ENCODE results near the gene OLFM1. TPM values are rescaled to one million over a fixed set of nuclear protein-coding genes. Genes with fewer than 3 reads are reported as not detected.
A peak's percentile ranks its signal among the peaks of the same experiment; 100 is the strongest.

The OLFM1 gene
- total RNA-seq, 4 donors from 2014 or later: 13.5 to 32.8 (median 25.6) TPM

DNA sequence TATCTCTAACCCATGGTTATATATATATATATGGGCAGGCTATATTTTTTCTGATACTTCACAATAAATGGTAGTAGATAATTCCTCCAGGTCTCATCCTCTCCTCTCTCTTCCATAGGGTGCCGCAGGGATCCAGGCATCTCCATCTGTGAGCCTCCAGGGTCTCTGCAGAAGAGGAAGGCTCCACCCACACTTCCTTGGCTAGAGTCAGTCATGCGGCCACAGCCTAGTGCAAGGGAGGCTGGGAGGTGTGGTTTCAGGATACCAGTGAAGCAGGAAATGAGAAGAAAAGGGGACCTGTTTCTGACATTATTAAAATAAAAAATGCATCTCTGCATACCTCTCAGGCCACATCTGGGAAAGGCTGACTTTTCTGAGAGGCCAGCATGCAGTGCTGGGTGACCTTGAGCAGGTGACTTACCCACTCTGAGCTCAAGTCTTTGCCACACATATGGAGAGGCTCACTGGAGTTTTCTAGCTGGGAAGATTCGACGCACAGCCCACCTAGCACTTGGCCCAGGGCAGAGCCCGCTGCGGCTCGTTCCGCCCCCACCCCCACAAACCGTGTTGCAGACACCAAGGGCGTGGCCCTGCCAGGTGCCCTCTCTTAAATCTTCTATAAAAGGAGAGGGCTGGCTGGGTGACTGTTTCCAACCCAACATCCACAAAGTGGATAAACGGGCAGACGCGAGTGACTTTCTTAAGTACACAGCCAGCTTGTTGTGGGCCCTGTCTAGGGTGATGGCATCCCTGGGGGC is 47.9 kb downstream of the OLFM1 start:
- ATAC-seq: no peak
- Histone ChIP-seq H3K9me3 (peaks cover 0 to 11% (median 0%) of the 10 kb centered on the region in 3 donors), H3K4me1 (peaks cover 0 to 25% (median 0%) of the 10 kb centered on the region in 3 donors), H3K4me3 (no peak overlapping the region), H3K27me3 (peaks cover 81% of the 10 kb centered on the region), H3K27ac (no peak overlapping the region), H3K36me3 (no peaks in the 10 kb centered on the region)
- TF ChIP-seq EP300 (IDR thresholded peaks at IDR 0.05) (no peak), POLR2A (IDR thresholded peaks at IDR 0.05) (no peak), POLR2AphosphoS5 (IDR thresholded peaks at IDR 0.05) (no peak), CTCF (IDR thresholded peaks at IDR 0.05) (no peak)
- 64 to 81% methylated on average over 2 to 7 of the region's 13 CpGs for WGBS, 2 donors (ENCODE audit: low coverage in 1 of 2)

DNA sequence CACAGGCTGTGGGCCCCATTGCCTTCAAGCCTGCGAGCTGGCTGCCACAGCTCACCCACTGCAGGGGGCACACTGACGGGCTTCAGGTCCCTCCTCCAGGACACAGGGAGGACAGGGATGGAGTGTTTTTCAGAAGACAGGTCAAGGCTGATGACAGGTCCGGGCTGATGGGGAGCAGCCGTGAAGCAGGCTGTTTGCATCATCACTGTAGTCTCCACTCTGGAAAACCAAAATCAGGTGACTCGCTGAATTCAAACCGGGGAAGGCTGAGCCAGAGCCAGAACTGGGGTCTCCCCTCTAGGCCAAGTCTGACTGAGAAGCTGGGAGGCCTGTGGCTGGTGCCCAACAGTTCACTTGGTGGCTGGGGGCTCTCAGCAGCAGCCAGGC is 48.5 kb downstream of the OLFM1 start:
- H3K9me3 ChIP-seq: peaks cover 0 to 11% (median 0%) of the 10 kb centered on the region in 3 donors
- no peak overlapping the region for H3K27ac ChIP-seq
- TF ChIP-seq EP300 (IDR thresholded peaks at IDR 0.05) (no peak), POLR2AphosphoS5 (IDR thresholded peaks at IDR 0.05) (no peak), POLR2A (IDR thresholded peaks at IDR 0.05) (no peak)
- WGBS, 2 donors (ENCODE audit: low coverage in 1 of 2): no CpG with 5 or more reads among the region's 6 CpGs
- H3K4me3 ChIP-seq: no peak overlapping the region
- H3K27me3 ChIP-seq: peaks cover 81% of the 10 kb centered on the region
- H3K4me1 ChIP-seq: peaks cover 0 to 25% (median 0%) of the 10 kb centered on the region in 3 donors
- no peak for ATAC-seq
- no peaks in the 10 kb centered on the region for H3K36me3 ChIP-seq

- ATAC-seq: no peak
- WGBS, 2 donors (ENCODE audit: low coverage in 1 of 2): 29 to 30% methylated on average over 2 to 5 of the region's 9 CpGs
- Histone ChIP-seq H3K27ac (no peak overlapping the region), H3K9me3 (peaks cover 0 to 11% (median 0%) of the 10 kb centered on the region in 3 donors), H3K36me3 (no peaks in the 10 kb centered on the region), H3K27me3 (peaks cover 77% of the 10 kb centered on the region), H3K4me3 (no peak overlapping the region), H3K4me1 (peaks cover 0 to 25% (median 0%) of the 10 kb centered on the region in 3 donors)
- no peak for TF ChIP-seq CTCF (IDR thresholded peaks at IDR 0.05)
- no peak for TF ChIP-seq EP300 (IDR thresholded peaks at IDR 0.05)
- no peak for TF ChIP-seq POLR2AphosphoS5 (IDR thresholded peaks at IDR 0.05)
- TF ChIP-seq POLR2A (IDR thresholded peaks at IDR 0.05): no peak
Measured at GRCh38 chr9:135136481-135136880, 49.0 kb downstream of the OLFM1 start.

GRCh38 chr9:135136991-135137832 is 49.7 kb downstream of the OLFM1 start:
- Histone ChIP-seq H3K27ac (no peak overlapping the region), H3K27me3 (peaks cover 75% of the 10 kb centered on the region), H3K36me3 (no peaks in the 10 kb centered on the region), H3K9me3 (peaks cover 0 to 11% (median 0%) of the 10 kb centered on the region in 3 donors), H3K4me1 (peaks cover 0 to 25% (median 0%) of the 10 kb centered on the region in 3 donors), H3K4me3 (no peak overlapping the region)
- peak; percentile 44 for ATAC-seq
- TF ChIP-seq EP300 (IDR thresholded peaks at IDR 0.05) (no peak), POLR2AphosphoS5 (IDR thresholded peaks at IDR 0.05) (no peak), CTCF (IDR thresholded peaks at IDR 0.05) (no peak), POLR2A (IDR thresholded peaks at IDR 0.05) (no peak)
- 17 to 31% methylated on average over 1 to 7 of the region's 18 CpGs for WGBS, 2 donors (ENCODE audit: low coverage in 1 of 2)

- peaks cover 0 to 25% (median 0%) of the 10 kb centered on the region in 3 donors for H3K4me1 ChIP-seq
- no peak overlapping the region for H3K4me3 ChIP-seq
- 79 to 95% methylated on average over 3 to 5 of the region's 10 CpGs for WGBS, 2 donors (ENCODE audit: low coverage in 1 of 2)
- no peak for ATAC-seq
- TF ChIP-seq POLR2AphosphoS5 (IDR thresholded peaks at IDR 0.05) (no peak), POLR2A (IDR thresholded peaks at IDR 0.05) (no peak), CTCF (IDR thresholded peaks at IDR 0.05) (no peak), EP300 (IDR thresholded peaks at IDR 0.05) (no peak)
- H3K27ac ChIP-seq: no peak overlapping the region
- no peaks in the 10 kb centered on the region for H3K36me3 ChIP-seq
- peaks cover 71% of the 10 kb centered on the region for H3K27me3 ChIP-seq
- H3K9me3 ChIP-seq: peaks cover 0 to 11% (median 0%) of the 10 kb centered on the region in 3 donors
Measured at GRCh38 chr9:135138078-135138855, 50.8 kb downstream of the OLFM1 start.
